Endodermal cell (in vitro differentiated cells): ENCODE measurements around the gene RBM47. TPM values are rescaled to one million over a fixed set of nuclear protein-coding genes. Genes with fewer than 3 reads are reported as not detected.

Experiments used
- DNase-seq: peaks from one replicate; pipeline ENCODE4 v3.0.0-alpha.2; 2017
- H3K27ac ChIP-seq: 2 replicates; pipeline ENCODE4 v1.5.1; 2013; ENCODE audit warnings: mild to moderate bottlenecking, low read depth, low read length, moderate library complexity
- H3K27me3 ChIP-seq: 2 replicates; pipeline ENCODE4 v1.6.1; 2013; ENCODE audit warnings: mild to moderate bottlenecking, low read length, moderate library complexity; ENCODE audit not compliant: insufficient read depth, control insufficient read depth, poor library complexity, severe bottlenecking
- H3K36me3 ChIP-seq: 2 replicates; pipeline ENCODE4 v1.7.0; 2013; ENCODE audit warnings: mild to moderate bottlenecking, low read length, moderate library complexity; ENCODE audit not compliant: control insufficient read depth, insufficient read depth
- H3K4me1 ChIP-seq: one replicate; pipeline ENCODE4 v1.7.0; 2013; ENCODE audit warnings: low read length; ENCODE audit not compliant: control insufficient read depth, insufficient read depth
- H3K4me3 ChIP-seq: 2 replicates; pipeline ENCODE4 v1.5.1; 2013; ENCODE audit warnings: mild to moderate bottlenecking, low read length, moderate library complexity
- H3K9ac ChIP-seq: 2 replicates; pipeline ENCODE4 v1.6.1; 2013; ENCODE audit warnings: mild to moderate bottlenecking, low read length, moderate library complexity; ENCODE audit not compliant: poor library complexity, severe bottlenecking; ENCODE audit errors: extremely low read depth
- H3K9me3 ChIP-seq: 2 replicates; pipeline ENCODE4 v1.6.1; 2013; ENCODE audit warnings: mild to moderate bottlenecking, low read length, moderate library complexity; ENCODE audit not compliant: control insufficient read depth
- H3K27ac Mint-ChIP-seq: 2 replicates; pipeline ENCODE4 v1.8.0; 2020; ENCODE audit warnings: mixed read lengths
- H3K27me3 Mint-ChIP-seq: 2 replicates; pipeline ENCODE4 v1.8.0; 2021; ENCODE audit warnings: mild to moderate bottlenecking, mixed read lengths; ENCODE audit not compliant: insufficient read depth
- H3K36me3 Mint-ChIP-seq: 2 replicates; pipeline ENCODE4 v1.8.0; 2020; ENCODE audit warnings: low read depth, mixed read lengths
- H3K4me1 Mint-ChIP-seq: 2 replicates; pipeline ENCODE4 v1.8.0; 2020; ENCODE audit warnings: mixed read lengths
- H3K4me3 Mint-ChIP-seq: 2 replicates; pipeline ENCODE4 v1.8.0; 2020; ENCODE audit warnings: mild to moderate bottlenecking, moderate library complexity, mixed read lengths
- H3K9me3 Mint-ChIP-seq: 2 replicates; pipeline ENCODE4 v1.8.0; 2020; ENCODE audit warnings: mild to moderate bottlenecking, mixed read lengths
- CTCF ChIP-seq: fragments of 200-600 bp; sonication (generic); conservative IDR thresholded peaks from 2 replicates; pipeline ENCODE4 v1.5.0; 2021; ENCODE audit warnings: antibody characterized with exemption, mild to moderate bottlenecking
- WGBS, 2 experiments: methylation state at CpG; one replicate each; pipeline versions ENCODE4 v1.1.5 to v1.1.7; 2013; ENCODE audit warnings: missing lambda C conversion rate in 2 of 2, mixed read lengths in 1 of 2; ENCODE audit not compliant: insufficient coverage in 1 of 2, insufficient read length in 1 of 2; 5-methylcytosine and 5-hydroxymethylcytosine counted together
- total RNA-seq, 2 donors: library from RNA; stranded (reverse); fragmentation: NEBNext Ultra II Directional in 1 of 2; extraction: Animal tissue kit (Norgen Biotek cat#: 25700) in 1 of 2; gene quantifications; 2 replicates in 1 of 2; 3 replicates in 1 of 2; pipeline ENCODE4 v1.2.1, GENCODE V29; 2021

RBM47 gene
- total RNA-seq, 2 donors from 2014 or later, result 71.7 to 90.6 TPM

- Histone ChIP-seq H3K9me3 (no peaks in the 10 kb centered on the region), H3K4me1 (peaks cover 2% of the 10 kb centered on the region), H3K4me3 (no peak overlapping the region), H3K27ac (peak overlapping the region; percentile 20), H3K27me3 (no peaks in the 10 kb centered on the region), H3K9ac (peak overlapping the region; percentile 44), H3K36me3 (no peaks in the 10 kb centered on the region)
- H3K27me3 Mint-ChIP-seq, result no peaks in the 10 kb centered on the region
- H3K27ac Mint-ChIP-seq, result peak overlapping the region; percentile 99
- TF ChIP-seq CTCF, result no peak
- peak; percentile 76 for DNase-seq
- peaks cover 28% of the 10 kb centered on the region for H3K4me1 Mint-ChIP-seq
- H3K9me3 Mint-ChIP-seq, result no peaks in the 10 kb centered on the region
- peak overlapping the region; percentile 36 for H3K4me3 Mint-ChIP-seq
- 51 to 56% methylated on average over 9 to 15 of the region's 15 CpGs for WGBS, 2 experiments
- no peaks in the 10 kb centered on the region for H3K36me3 Mint-ChIP-seq
Measured at GRCh38 chr4:40672528-40673522, 43.2 kb upstream of the RBM47 start.

- no peak overlapping the region for H3K4me3 Mint-ChIP-seq
- Histone ChIP-seq H3K4me3 (no peak overlapping the region), H3K4me1 (peaks cover 2% of the 10 kb centered on the region), H3K9ac (no peak overlapping the region), H3K36me3 (no peaks in the 10 kb centered on the region), H3K9me3 (no peaks in the 10 kb centered on the region), H3K27ac (no peak overlapping the region), H3K27me3 (no peaks in the 10 kb centered on the region)
- no peaks in the 10 kb centered on the region for H3K9me3 Mint-ChIP-seq
- TF ChIP-seq CTCF, result no peak
- H3K27ac Mint-ChIP-seq, result no peak overlapping the region
- peaks cover 28% of the 10 kb centered on the region for H3K4me1 Mint-ChIP-seq
- no peaks in the 10 kb centered on the region for H3K36me3 Mint-ChIP-seq
- no peak for DNase-seq
- WGBS, 2 experiments, result 93 to 95% methylated on average over 6 to 8 of the region's 8 CpGs
- no peaks in the 10 kb centered on the region for H3K27me3 Mint-ChIP-seq
Measured at GRCh38 chr4:40669504-40669903, 39.8 kb upstream of the RBM47 start.

- Histone ChIP-seq H3K9ac (no peak overlapping the region), H3K4me1 (peaks cover 3% of the 10 kb centered on the region), H3K9me3 (no peaks in the 10 kb centered on the region), H3K4me3 (no peak overlapping the region), H3K27ac (no peak overlapping the region), H3K27me3 (no peaks in the 10 kb centered on the region), H3K36me3 (no peaks in the 10 kb centered on the region)
- Mint-ChIP-seq H3K4me3 (no peak overlapping the region), H3K4me1 (peaks cover 25% of the 10 kb centered on the region), H3K9me3 (no peaks in the 10 kb centered on the region), H3K36me3 (no peaks in the 10 kb centered on the region), H3K27ac (no peak overlapping the region), H3K27me3 (no peaks in the 10 kb centered on the region)
- TF ChIP-seq CTCF, result no peak
- DNase-seq, result no peak
Measured at GRCh38 chr4:40665842-40666241, 36.2 kb upstream of the RBM47 start.
